ENCODE results near the gene A3GALT2.

DNA sequence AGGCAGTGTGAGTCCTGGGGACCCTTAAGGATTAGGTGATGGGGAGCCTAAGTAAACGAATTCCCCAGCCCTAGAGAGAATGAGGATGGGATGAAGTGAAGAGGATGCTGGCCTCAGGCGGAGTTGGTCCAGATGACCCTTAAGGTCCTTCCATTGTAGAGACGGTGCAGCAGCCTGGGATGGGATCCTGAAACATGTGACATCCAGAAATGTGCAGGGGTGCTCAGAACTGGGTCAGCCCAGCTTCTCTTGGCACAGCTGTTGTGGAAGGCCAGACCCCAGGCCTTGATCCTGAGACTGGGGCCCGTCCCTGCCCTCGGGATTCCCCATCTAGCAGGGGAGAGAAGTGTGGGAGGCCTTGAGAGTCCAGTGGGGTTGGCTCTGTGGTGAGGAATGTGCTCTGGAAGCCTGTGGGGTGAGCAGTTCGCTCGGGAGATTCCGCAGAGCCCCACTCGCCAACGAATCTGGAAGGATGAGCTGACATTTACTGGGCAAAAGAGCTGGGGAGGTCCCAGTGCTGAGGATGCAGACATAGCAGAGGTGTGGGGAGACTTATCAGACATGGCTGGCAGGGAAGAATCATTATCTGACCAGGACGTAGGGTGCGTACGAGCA is 28.1 kb downstream of the A3GALT2 start:
- TF ChIP-seq, protein P1, sequence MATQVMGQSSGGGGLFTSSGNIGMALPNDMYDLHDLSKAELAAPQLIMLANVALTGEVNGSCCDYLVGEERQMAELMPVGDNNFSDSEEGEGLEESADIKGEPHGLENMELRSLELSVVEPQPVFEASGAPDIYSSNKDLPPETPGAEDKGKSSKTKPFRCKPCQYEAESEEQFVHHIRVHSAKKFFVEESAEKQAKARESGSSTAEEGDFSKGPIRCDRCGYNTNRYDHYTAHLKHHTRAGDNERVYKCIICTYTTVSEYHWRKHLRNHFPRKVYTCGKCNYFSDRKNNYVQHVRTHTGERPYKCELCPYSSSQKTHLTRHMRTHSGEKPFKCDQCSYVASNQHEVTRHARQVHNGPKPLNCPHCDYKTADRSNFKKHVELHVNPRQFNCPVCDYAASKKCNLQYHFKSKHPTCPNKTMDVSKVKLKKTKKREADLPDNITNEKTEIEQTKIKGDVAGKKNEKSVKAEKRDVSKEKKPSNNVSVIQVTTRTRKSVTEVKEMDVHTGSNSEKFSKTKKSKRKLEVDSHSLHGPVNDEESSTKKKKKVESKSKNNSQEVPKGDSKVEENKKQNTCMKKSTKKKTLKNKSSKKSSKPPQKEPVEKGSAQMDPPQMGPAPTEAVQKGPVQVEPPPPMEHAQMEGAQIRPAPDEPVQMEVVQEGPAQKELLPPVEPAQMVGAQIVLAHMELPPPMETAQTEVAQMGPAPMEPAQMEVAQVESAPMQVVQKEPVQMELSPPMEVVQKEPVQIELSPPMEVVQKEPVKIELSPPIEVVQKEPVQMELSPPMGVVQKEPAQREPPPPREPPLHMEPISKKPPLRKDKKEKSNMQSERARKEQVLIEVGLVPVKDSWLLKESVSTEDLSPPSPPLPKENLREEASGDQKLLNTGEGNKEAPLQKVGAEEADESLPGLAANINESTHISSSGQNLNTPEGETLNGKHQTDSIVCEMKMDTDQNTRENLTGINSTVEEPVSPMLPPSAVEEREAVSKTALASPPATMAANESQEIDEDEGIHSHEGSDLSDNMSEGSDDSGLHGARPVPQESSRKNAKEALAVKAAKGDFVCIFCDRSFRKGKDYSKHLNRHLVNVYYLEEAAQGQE (IDR thresholded peaks at IDR 0.05; ENCODE audit: insufficient read depth in 1 of 2, low read depth in 2 of 2, low read length in 2 of 2) = no peak
- TF ChIP-seq SIN3A (IDR thresholded peaks at IDR 0.05; ENCODE audit: borderline replicate concordance, insufficient read depth, low read length) (no peak), POLR2AphosphoS5 (IDR thresholded peaks at IDR 0.05; ENCODE audit: low read depth, low read length) (no peak)
